Trophoblast cell (in vitro differentiated cells and primary cell): ENCODE data around the gene VEPH1.

Experiments
- DNase-seq, 2 donors: peaks; one replicate each; pipeline ENCODE4 v3.0.0-alpha.2; 2016
- H2AFZ ChIP-seq: 2 replicates; pipeline ENCODE4 v1.6.1; 2013; ENCODE audit warnings: low read length, moderate library complexity, mild to moderate bottlenecking; ENCODE audit not compliant: insufficient read depth, poor library complexity
- H2AK5ac ChIP-seq: 2 replicates; pipeline ENCODE4 v1.6.1; 2013; ENCODE audit warnings: mild to moderate bottlenecking, low read length
- H2BK120ac ChIP-seq: 2 replicates; pipeline ENCODE4 v1.6.1; 2013; ENCODE audit warnings: low read length, mild to moderate bottlenecking, moderate library complexity; ENCODE audit not compliant: insufficient read depth, poor library complexity
- H2BK12ac ChIP-seq: 2 replicates; pipeline ENCODE4 v1.6.1; 2013; ENCODE audit warnings: mild to moderate bottlenecking, low read length, moderate library complexity
- H2BK5ac ChIP-seq: 2 replicates; pipeline ENCODE4 v1.6.1; 2013; ENCODE audit warnings: low read length, low read depth, moderate library complexity, mild to moderate bottlenecking; ENCODE audit not compliant: poor library complexity
- H3K14ac ChIP-seq: 2 replicates; pipeline ENCODE4 v1.6.1; 2013; ENCODE audit warnings: mild to moderate bottlenecking, low read length
- H3K18ac ChIP-seq: 2 replicates; pipeline ENCODE4 v1.6.1; 2013; ENCODE audit warnings: mild to moderate bottlenecking, low read length
- H3K23ac ChIP-seq: 2 replicates; pipeline ENCODE4 v1.6.1; 2013; ENCODE audit warnings: low read length
- H3K27ac ChIP-seq: 2 replicates; pipeline ENCODE4 v1.5.1; 2013; ENCODE audit warnings: low read depth, mild to moderate bottlenecking, inconsistent platforms, low read length, moderate library complexity
- H3K27me3 ChIP-seq: 2 replicates; pipeline ENCODE4 v1.6.1; 2013; ENCODE audit warnings: inconsistent platforms, mild to moderate bottlenecking, low read length, moderate library complexity; ENCODE audit not compliant: insufficient read depth
- H3K36me3 ChIP-seq, 2 experiments: 1 replicate in 1 of 2; 2 replicates in 1 of 2; pipeline ENCODE4 v1.6.1; 2013; ENCODE audit warnings: low read length in 2 of 2, mild to moderate bottlenecking in 2 of 2, moderate library complexity in 1 of 2; ENCODE audit not compliant: insufficient read depth in 2 of 2, control insufficient read depth in 1 of 2
- H3K4ac ChIP-seq: 2 replicates; pipeline ENCODE4 v1.6.1; 2013; ENCODE audit warnings: low read depth, mild to moderate bottlenecking, low read length, moderate library complexity
- H3K4me1 ChIP-seq, 2 experiments: 1 replicate in 1 of 2; 2 replicates in 1 of 2; pipeline ENCODE4 v1.6.1; 2013; ENCODE audit warnings: low read length in 2 of 2, mild to moderate bottlenecking in 2 of 2, moderate library complexity in 1 of 2; ENCODE audit not compliant: insufficient read depth in 2 of 2, control insufficient read depth in 1 of 2
- H3K4me2 ChIP-seq: 2 replicates; pipeline ENCODE4 v1.6.1; 2013; ENCODE audit warnings: inconsistent platforms, mild to moderate bottlenecking, low read length, moderate library complexity
- H3K4me3 ChIP-seq: 2 replicates; pipeline ENCODE4 v1.5.1; 2013; ENCODE audit warnings: mild to moderate bottlenecking, low read depth, low read length, inconsistent platforms
- H3K79me1 ChIP-seq: one replicate; pipeline ENCODE4 v1.6.1; 2013; ENCODE audit warnings: low read length
- H3K79me2 ChIP-seq: 2 replicates; pipeline ENCODE4 v1.6.1; 2013; ENCODE audit warnings: low read length, mild to moderate bottlenecking; ENCODE audit not compliant: control insufficient read depth, insufficient read depth, poor library complexity
- H3K9ac ChIP-seq: 2 replicates; pipeline ENCODE4 v1.6.1; 2013; ENCODE audit warnings: mild to moderate bottlenecking, low read length
- H3K9me3 ChIP-seq: 2 replicates; pipeline ENCODE4 v1.6.1; 2013; ENCODE audit warnings: low read depth, mild to moderate bottlenecking, control low read depth, inconsistent platforms, low read length; ENCODE audit not compliant: insufficient read depth
- H4K12ac ChIP-seq: 2 replicates; pipeline ENCODE4 v1.6.1; 2013; ENCODE audit warnings: low read depth, mild to moderate bottlenecking, low read length, moderate library complexity
- H4K8ac ChIP-seq: 2 replicates; pipeline ENCODE4 v1.6.1; 2013; ENCODE audit warnings: low read depth, mild to moderate bottlenecking, low read length, moderate library complexity
- H4K91ac ChIP-seq: one replicate; pipeline ENCODE4 v1.6.1; 2013; ENCODE audit warnings: low read depth, mild to moderate bottlenecking, low read length, moderate library complexity
- WGBS: extraction: QIAGEN DNeasy Blood & Tissue Kit; methylation state at CpG from one replicate; pipeline ENCODE4 v1.1.7; 2013; ENCODE audit warnings: missing lambda C conversion rate; ENCODE audit not compliant: insufficient read length, insufficient coverage; ENCODE audit errors: extremely low coverage; 5-methylcytosine and 5-hydroxymethylcytosine counted together

The VEPH1 gene

GRCh38 chr3:157522648-157523047 lies 19.4 kb upstream of the VEPH1 start:
- DNase-seq, result no peak
- no peaks in the 10 kb centered on the region for H3K36me3 ChIP-seq
- H2BK5ac ChIP-seq, result no peak overlapping the region

GRCh38 chr3:157520485-157521150 lies 17.4 kb upstream of the VEPH1 start:
- no peaks in the 10 kb centered on the region for H3K79me2 ChIP-seq
- no peak overlapping the region for H3K14ac ChIP-seq
- H3K27ac ChIP-seq, result no peak overlapping the region
- H2BK12ac ChIP-seq, result no peak overlapping the region
- no peak overlapping the region for H3K23ac ChIP-seq
- H2AK5ac ChIP-seq, result no peak overlapping the region
- no peaks in the 10 kb centered on the region for H3K36me3 ChIP-seq
- H3K27me3 ChIP-seq, result no peaks in the 10 kb centered on the region
- H4K12ac ChIP-seq, result no peak overlapping the region
- H3K9me3 ChIP-seq, result no peaks in the 10 kb centered on the region
- DNase-seq, result no peak
- H3K4me3 ChIP-seq, result no peak overlapping the region
- H2AFZ ChIP-seq, result no peak overlapping the region
- no peak overlapping the region for H3K9ac ChIP-seq
- no peak overlapping the region for H3K18ac ChIP-seq
- no peaks in the 10 kb centered on the region for H3K4me1 ChIP-seq
- H2BK5ac ChIP-seq, result no peak overlapping the region
- H3K4ac ChIP-seq, result no peak overlapping the region
- H4K91ac ChIP-seq, result no peak overlapping the region
- H3K4me2 ChIP-seq, result no peak overlapping the region
- no peak overlapping the region for H4K8ac ChIP-seq
- H3K79me1 ChIP-seq, result no peaks in the 10 kb centered on the region
- no peak overlapping the region for H2BK120ac ChIP-seq

More at GRCh38 chr3:157522648-157523047, 19.4 kb upstream of the VEPH1 start:
- Histone ChIP-seq H3K4ac (no peak overlapping the region), H3K9ac (no peak overlapping the region), H3K4me1 (no peaks in the 10 kb centered on the region), H3K23ac (no peak overlapping the region), H3K14ac (no peak overlapping the region), H3K27me3 (no peaks in the 10 kb centered on the region), H4K91ac (no peak overlapping the region), H3K27ac (no peak overlapping the region), H3K4me3 (no peak overlapping the region), H2BK120ac (no peak overlapping the region), H2AK5ac (no peak overlapping the region), H3K79me2 (no peaks in the 10 kb centered on the region), H3K9me3 (no peaks in the 10 kb centered on the region), H3K4me2 (no peak overlapping the region), H4K12ac (no peak overlapping the region), H3K79me1 (no peaks in the 10 kb centered on the region), H4K8ac (no peak overlapping the region), H2BK12ac (no peak overlapping the region), H3K18ac (no peak overlapping the region), H2AFZ (no peak overlapping the region)

- no peak overlapping the region for H4K12ac ChIP-seq
- DNase-seq, result no peak
- no peak overlapping the region for H3K9ac ChIP-seq
- H3K79me2 ChIP-seq, result no peaks in the 10 kb centered on the region
- H3K23ac ChIP-seq, result no peak overlapping the region
- no peak overlapping the region for H3K4ac ChIP-seq
- no peaks in the 10 kb centered on the region for H3K4me1 ChIP-seq
- H2BK120ac ChIP-seq, result no peak overlapping the region
- no peak overlapping the region for H2BK12ac ChIP-seq
- H3K27ac ChIP-seq, result no peak overlapping the region
- no peak overlapping the region for H2AFZ ChIP-seq
- H2BK5ac ChIP-seq, result no peak overlapping the region
- no peak overlapping the region for H3K14ac ChIP-seq
- H3K79me1 ChIP-seq, result no peaks in the 10 kb centered on the region
- no peaks in the 10 kb centered on the region for H3K27me3 ChIP-seq
- H3K9me3 ChIP-seq, result no peaks in the 10 kb centered on the region
- no peak overlapping the region for H2AK5ac ChIP-seq
- no peaks in the 10 kb centered on the region for H3K36me3 ChIP-seq
- no peak overlapping the region for H3K4me2 ChIP-seq
- H4K8ac ChIP-seq, result no peak overlapping the region
- H3K18ac ChIP-seq, result no peak overlapping the region
- no peak overlapping the region for H3K4me3 ChIP-seq
- no CpG with 5 or more reads among the region's 1 CpG for WGBS
- H4K91ac ChIP-seq, result no peak overlapping the region
Observed at GRCh38 chr3:157518881-157519280, 15.7 kb upstream of the VEPH1 start.

DNA sequence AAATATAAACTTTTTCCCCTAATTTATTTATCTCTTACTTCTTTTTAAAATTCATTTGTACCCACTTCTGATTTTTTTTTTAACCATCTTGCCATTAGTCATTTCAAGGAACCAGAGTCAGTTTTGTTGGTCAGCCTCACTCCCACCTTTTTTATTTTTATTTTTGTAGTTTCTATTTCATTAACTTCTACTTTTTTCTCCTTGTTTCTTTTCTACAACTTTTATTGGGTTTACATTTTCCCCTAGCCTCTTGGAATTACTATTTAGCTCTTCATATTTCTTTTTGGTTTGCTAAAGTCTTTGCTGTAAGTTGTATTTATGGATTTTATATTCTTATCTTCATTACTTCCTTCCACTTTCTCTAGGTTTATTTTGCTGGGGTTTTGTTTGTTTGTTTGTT lies 13.7 kb upstream of the VEPH1 start:
- no peak overlapping the region for H3K4ac ChIP-seq
- no peaks in the 10 kb centered on the region for H3K36me3 ChIP-seq
- H3K9ac ChIP-seq, result no peak overlapping the region
- no peaks in the 10 kb centered on the region for H3K9me3 ChIP-seq
- H4K12ac ChIP-seq, result no peak overlapping the region
- H2AFZ ChIP-seq, result no peak overlapping the region
- H2AK5ac ChIP-seq, result no peak overlapping the region
- H3K23ac ChIP-seq, result no peak overlapping the region
- H2BK5ac ChIP-seq, result no peak overlapping the region
- no peak overlapping the region for H3K4me3 ChIP-seq
- no peaks in the 10 kb centered on the region for H3K79me2 ChIP-seq
- H3K27me3 ChIP-seq, result no peaks in the 10 kb centered on the region
- DNase-seq, result no peak
- no peak overlapping the region for H2BK120ac ChIP-seq
- no peaks in the 10 kb centered on the region for H3K4me1 ChIP-seq
- no peak overlapping the region for H3K18ac ChIP-seq
- no peak overlapping the region for H2BK12ac ChIP-seq
- no peak overlapping the region for H3K4me2 ChIP-seq
- no peak overlapping the region for H4K91ac ChIP-seq
- H3K79me1 ChIP-seq, result no peaks in the 10 kb centered on the region
- no peak overlapping the region for H3K27ac ChIP-seq
- H3K14ac ChIP-seq, result no peak overlapping the region
- no peak overlapping the region for H4K8ac ChIP-seq
